ENCODE data around the gene MAP4.

Gene MAP4

GRCh38 chr3:47940232-47940631, 76.0 kb downstream of the MAP4 start:
- no peaks in the 10 kb centered on the region for H3K27me3 ChIP-seq (ENCODE audit: control insufficient read depth, insufficient read depth, low read length)
- H3K36me3 ChIP-seq (ENCODE audit: control insufficient read depth, insufficient read depth, low read length) = no peaks in the 10 kb centered on the region
- no peaks in the 10 kb centered on the region for H3K9me3 ChIP-seq (ENCODE audit: control insufficient read depth, low read length)
- H3K4me1 ChIP-seq (ENCODE audit: control insufficient read depth, insufficient read depth, low read length) = no peaks in the 10 kb centered on the region
- no peak overlapping the region for H3K4me3 ChIP-seq (ENCODE audit: low read length)
- no peak overlapping the region for H3K9ac ChIP-seq (ENCODE audit: low read length)

GRCh38 chr3:47932421-47932820, 83.8 kb downstream of the MAP4 start:
- Histone ChIP-seq H3K36me3 (ENCODE audit: control insufficient read depth, insufficient read depth, low read length) (no peaks in the 10 kb centered on the region), H3K9me3 (ENCODE audit: control insufficient read depth, low read length) (no peaks in the 10 kb centered on the region), H3K9ac (ENCODE audit: low read length) (no peak overlapping the region), H3K4me1 (ENCODE audit: control insufficient read depth, insufficient read depth, low read length) (no peaks in the 10 kb centered on the region), H3K27me3 (ENCODE audit: control insufficient read depth, insufficient read depth, low read length) (no peaks in the 10 kb centered on the region), H3K4me3 (ENCODE audit: low read length) (no peak overlapping the region)

GRCh38 chr3:47930979-47931378, 85.2 kb downstream of the MAP4 start:
- no peaks in the 10 kb centered on the region for H3K9me3 ChIP-seq (ENCODE audit: control insufficient read depth, low read length)
- H3K27me3 ChIP-seq (ENCODE audit: control insufficient read depth, insufficient read depth, low read length) = no peaks in the 10 kb centered on the region
- H3K9ac ChIP-seq (ENCODE audit: low read length) = no peak overlapping the region
- H3K36me3 ChIP-seq (ENCODE audit: control insufficient read depth, insufficient read depth, low read length) = no peaks in the 10 kb centered on the region
- H3K4me3 ChIP-seq (ENCODE audit: low read length) = no peak overlapping the region
- H3K4me1 ChIP-seq (ENCODE audit: control insufficient read depth, insufficient read depth, low read length) = no peaks in the 10 kb centered on the region

DNA sequence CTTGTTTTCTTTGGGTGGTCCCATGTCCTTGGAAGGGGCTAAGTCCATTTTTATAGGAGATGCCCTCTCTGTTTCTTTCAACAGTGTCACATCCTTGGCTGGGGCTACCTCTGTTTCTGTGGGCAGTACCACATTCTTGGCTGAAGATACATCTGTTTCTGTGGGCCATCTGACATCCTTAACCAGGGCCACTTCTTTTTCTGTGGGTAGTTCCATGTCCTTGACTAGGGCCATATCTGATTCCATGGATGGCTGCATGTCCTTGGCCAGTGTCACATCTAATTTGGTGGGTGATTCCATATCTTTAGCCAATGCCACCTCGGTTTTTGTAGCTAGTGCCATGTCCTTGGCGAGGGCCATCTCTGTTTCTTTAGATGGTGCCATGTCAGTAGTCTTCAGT, 99.5 kb downstream of the MAP4 start:
- Histone ChIP-seq H3K9me3 (ENCODE audit: control insufficient read depth, low read length) (no peaks in the 10 kb centered on the region), H3K4me3 (ENCODE audit: low read length) (no peak overlapping the region), H3K9ac (ENCODE audit: low read length) (no peak overlapping the region), H3K4me1 (ENCODE audit: control insufficient read depth, insufficient read depth, low read length) (no peaks in the 10 kb centered on the region), H3K27me3 (ENCODE audit: control insufficient read depth, insufficient read depth, low read length) (no peaks in the 10 kb centered on the region), H3K36me3 (ENCODE audit: control insufficient read depth, insufficient read depth, low read length) (peaks cover 3% of the 10 kb centered on the region)

DNA sequence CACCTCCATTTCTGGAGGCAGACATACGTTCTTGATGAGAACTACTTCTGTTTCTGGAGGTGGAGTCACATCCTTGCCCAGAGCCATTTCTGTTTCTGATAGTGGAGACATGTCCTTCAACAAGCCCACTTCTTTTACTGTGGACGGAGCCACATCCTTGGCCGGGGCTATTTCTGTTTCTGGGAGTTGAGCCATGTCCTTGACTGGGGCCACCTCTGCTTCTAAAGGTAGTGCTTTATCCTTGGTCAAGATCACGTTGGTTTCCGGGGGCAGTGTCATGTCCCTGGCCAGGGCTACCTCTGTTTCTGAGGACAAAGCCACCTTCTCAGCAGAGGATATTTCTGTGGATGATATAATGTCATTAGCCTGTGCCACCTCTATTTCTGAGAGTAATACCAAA, 100.0 kb downstream of the MAP4 start:
- Histone ChIP-seq H3K36me3 (ENCODE audit: control insufficient read depth, insufficient read depth, low read length) (peaks cover 3% of the 10 kb centered on the region), H3K9ac (ENCODE audit: low read length) (no peak overlapping the region), H3K9me3 (ENCODE audit: control insufficient read depth, low read length) (no peaks in the 10 kb centered on the region), H3K4me1 (ENCODE audit: control insufficient read depth, insufficient read depth, low read length) (no peaks in the 10 kb centered on the region), H3K27me3 (ENCODE audit: control insufficient read depth, insufficient read depth, low read length) (no peaks in the 10 kb centered on the region), H3K4me3 (ENCODE audit: low read length) (no peak overlapping the region)

GRCh38 chr3:47912006-47912504, 104.2 kb downstream of the MAP4 start:
- H3K4me1 ChIP-seq (ENCODE audit: control insufficient read depth, insufficient read depth, low read length) = peaks cover 4% of the 10 kb centered on the region
- H3K36me3 ChIP-seq (ENCODE audit: control insufficient read depth, insufficient read depth, low read length) = peaks cover 3% of the 10 kb centered on the region
- no peak overlapping the region for H3K4me3 ChIP-seq (ENCODE audit: low read length)
- H3K9ac ChIP-seq (ENCODE audit: low read length) = no peak overlapping the region
- no peaks in the 10 kb centered on the region for H3K27me3 ChIP-seq (ENCODE audit: control insufficient read depth, insufficient read depth, low read length)
- no peaks in the 10 kb centered on the region for H3K9me3 ChIP-seq (ENCODE audit: control insufficient read depth, low read length)

- Histone ChIP-seq H3K27me3 (ENCODE audit: control insufficient read depth, insufficient read depth, low read length) (no peaks in the 10 kb centered on the region), H3K36me3 (ENCODE audit: control insufficient read depth, insufficient read depth, low read length) (no peaks in the 10 kb centered on the region), H3K4me1 (ENCODE audit: control insufficient read depth, insufficient read depth, low read length) (peaks cover 4% of the 10 kb centered on the region), H3K9me3 (ENCODE audit: control insufficient read depth, low read length) (no peaks in the 10 kb centered on the region), H3K9ac (ENCODE audit: low read length) (no peak overlapping the region), H3K4me3 (ENCODE audit: low read length) (no peak overlapping the region)
Measured at GRCh38 chr3:47910777-47911440, 105.3 kb downstream of the MAP4 start.

DNA sequence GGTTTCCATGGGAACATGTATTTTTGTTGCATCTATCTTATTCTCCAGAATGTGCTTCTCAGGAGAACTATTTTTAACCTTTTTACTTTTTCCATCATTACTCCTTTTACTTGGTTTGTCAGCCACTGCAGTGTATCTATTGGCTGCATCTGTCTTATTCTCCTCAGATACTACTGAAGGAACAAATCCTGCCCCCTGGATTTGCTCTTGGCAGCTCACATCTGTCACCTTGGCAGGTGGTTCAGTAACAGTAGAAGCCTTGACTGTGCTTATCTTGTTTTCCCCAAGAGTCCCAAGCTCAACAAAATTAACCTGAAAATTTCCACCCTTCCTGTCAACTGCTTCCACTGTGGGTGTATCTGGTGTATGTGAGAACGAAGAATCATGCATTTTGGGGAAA, 106.0 kb downstream of the MAP4 start:
- Histone ChIP-seq H3K9ac (ENCODE audit: low read length) (no peak overlapping the region), H3K36me3 (ENCODE audit: control insufficient read depth, insufficient read depth, low read length) (no peaks in the 10 kb centered on the region), H3K4me3 (ENCODE audit: low read length) (no peak overlapping the region), H3K9me3 (ENCODE audit: control insufficient read depth, low read length) (no peaks in the 10 kb centered on the region), H3K27me3 (ENCODE audit: control insufficient read depth, insufficient read depth, low read length) (no peaks in the 10 kb centered on the region), H3K4me1 (ENCODE audit: control insufficient read depth, insufficient read depth, low read length) (peaks cover 4% of the 10 kb centered on the region)

GRCh38 chr3:47909607-47910006, 106.6 kb downstream of the MAP4 start:
- Histone ChIP-seq H3K4me3 (ENCODE audit: low read length) (no peak overlapping the region), H3K36me3 (ENCODE audit: control insufficient read depth, insufficient read depth, low read length) (no peaks in the 10 kb centered on the region), H3K9ac (ENCODE audit: low read length) (no peak overlapping the region), H3K27me3 (ENCODE audit: control insufficient read depth, insufficient read depth, low read length) (no peaks in the 10 kb centered on the region), H3K9me3 (ENCODE audit: control insufficient read depth, low read length) (no peaks in the 10 kb centered on the region), H3K4me1 (ENCODE audit: control insufficient read depth, insufficient read depth, low read length) (peaks cover 7% of the 10 kb centered on the region)

DNA sequence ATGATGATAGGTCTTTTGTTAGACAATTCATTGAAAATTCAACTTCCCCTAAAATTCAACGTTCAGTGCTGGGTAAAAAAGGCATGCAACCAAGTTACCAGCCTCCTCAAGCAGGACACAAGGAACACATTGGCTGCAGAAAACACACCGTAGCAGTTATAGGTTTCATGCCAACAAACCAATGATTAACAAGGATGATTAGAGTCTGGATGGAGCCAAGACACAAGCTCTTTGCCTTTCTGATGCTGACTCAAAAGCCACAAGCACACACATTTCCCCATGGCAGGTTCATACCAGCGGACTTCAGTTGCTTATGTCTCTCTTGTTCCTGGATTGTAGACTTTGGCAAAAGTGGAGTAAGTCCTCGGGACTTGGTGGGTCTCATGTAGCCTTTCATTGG, 107.5 kb downstream of the MAP4 start:
- Histone ChIP-seq H3K9me3 (ENCODE audit: control insufficient read depth, low read length) (no peaks in the 10 kb centered on the region), H3K4me1 (ENCODE audit: control insufficient read depth, insufficient read depth, low read length) (peaks cover 7% of the 10 kb centered on the region), H3K36me3 (ENCODE audit: control insufficient read depth, insufficient read depth, low read length) (no peaks in the 10 kb centered on the region), H3K27me3 (ENCODE audit: control insufficient read depth, insufficient read depth, low read length) (no peaks in the 10 kb centered on the region), H3K9ac (ENCODE audit: low read length) (no peak overlapping the region), H3K4me3 (ENCODE audit: low read length) (no peak overlapping the region)

GRCh38 chr3:47907784-47908183, 108.4 kb downstream of the MAP4 start:
- Histone ChIP-seq H3K9me3 (ENCODE audit: control insufficient read depth, low read length) (no peaks in the 10 kb centered on the region), H3K27me3 (ENCODE audit: control insufficient read depth, insufficient read depth, low read length) (no peaks in the 10 kb centered on the region), H3K4me1 (ENCODE audit: control insufficient read depth, insufficient read depth, low read length) (peaks cover 7% of the 10 kb centered on the region), H3K9ac (ENCODE audit: low read length) (no peak overlapping the region), H3K36me3 (ENCODE audit: control insufficient read depth, insufficient read depth, low read length) (no peaks in the 10 kb centered on the region), H3K4me3 (ENCODE audit: low read length) (no peak overlapping the region)

DNA sequence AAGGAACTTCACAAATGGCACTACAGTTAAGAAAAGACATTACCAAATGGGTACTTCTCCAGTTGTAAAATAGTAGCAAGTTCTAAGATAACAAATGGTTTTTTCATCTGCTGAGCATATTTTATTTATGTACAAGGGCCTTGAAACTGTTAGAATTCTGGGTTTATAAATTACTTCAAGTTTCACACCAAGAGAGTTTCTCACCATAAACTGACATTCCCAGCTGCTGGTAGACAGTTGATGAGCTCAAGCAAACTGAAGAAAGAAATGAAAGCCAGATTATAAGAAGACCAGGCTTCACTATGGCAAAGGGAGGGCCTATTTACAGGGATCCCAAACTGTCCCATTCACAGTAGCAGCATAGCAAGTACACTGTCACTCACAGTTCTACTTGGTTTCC, 113.5 kb downstream of the MAP4 start:
- H3K27me3 ChIP-seq (ENCODE audit: control insufficient read depth, insufficient read depth, low read length) = no peaks in the 10 kb centered on the region
- no peaks in the 10 kb centered on the region for H3K9me3 ChIP-seq (ENCODE audit: control insufficient read depth, low read length)
- no peak overlapping the region for H3K9ac ChIP-seq (ENCODE audit: low read length)
- no peak overlapping the region for H3K4me3 ChIP-seq (ENCODE audit: low read length)
- peaks cover 11% of the 10 kb centered on the region for H3K4me1 ChIP-seq (ENCODE audit: control insufficient read depth, insufficient read depth, low read length)
- no peaks in the 10 kb centered on the region for H3K36me3 ChIP-seq (ENCODE audit: control insufficient read depth, insufficient read depth, low read length)

All from mucosa of stomach (tissue), 1 donor.